GM19438 (cell line): Measurements from ENCODE around the gene CNTN5.
"Not testable (repeated sequence)": the region's sequence is repeated elsewhere in the genome, so short reads cannot be mapped to it uniquely, and the experiment has no call there.

ENCODE experiments used
- ATAC-seq: cut with Tn5 transposase; IDR thresholded peaks from one replicate; pipeline ENCODE4 v1.9.1; 2021; ENCODE audit warnings: low read depth; ENCODE audit not compliant: unreplicated experiment

Gene CNTN5

GRCh38 chr11:99693941-99694492 lies 673.3 kb downstream of the CNTN5 start:
- ATAC-seq, result no peak

DNA sequence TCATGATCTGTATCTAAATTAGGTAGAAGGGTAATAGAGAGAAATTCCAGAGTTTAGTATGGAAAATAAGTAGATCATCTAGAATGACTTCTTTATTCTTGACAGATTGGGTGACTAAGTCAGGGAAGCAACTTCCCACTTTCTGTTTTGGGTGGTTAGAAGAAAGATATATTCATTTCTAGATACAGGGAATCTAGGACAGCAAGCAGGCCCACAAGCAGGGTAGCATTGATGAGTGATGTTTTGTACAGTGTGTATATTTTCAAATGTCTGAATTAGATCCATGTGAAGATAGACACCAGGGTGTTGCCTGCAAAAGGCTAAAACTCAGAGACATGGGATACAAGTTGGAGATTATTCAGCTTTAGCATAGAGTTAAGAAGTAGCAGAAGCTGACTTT lies 674.4 kb downstream of the CNTN5 start:
- no peak for ATAC-seq

DNA sequence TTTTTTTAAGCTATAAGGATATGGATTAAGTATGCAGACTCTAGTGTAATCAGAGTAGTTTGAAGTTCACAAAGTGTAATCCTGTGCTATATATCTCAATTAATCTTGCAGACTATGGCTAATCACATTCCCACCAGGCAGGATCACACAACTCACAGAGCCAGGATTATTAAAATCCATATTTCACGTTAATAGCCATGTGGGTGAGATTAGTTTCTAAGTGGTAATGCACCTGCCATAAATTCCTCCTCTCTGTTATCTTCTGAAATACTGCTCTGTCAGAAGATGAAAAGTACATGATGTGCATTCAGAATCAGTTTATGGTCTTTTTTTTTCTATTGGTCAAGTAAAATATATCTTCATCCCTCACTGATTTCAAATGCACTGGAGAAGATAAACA lies 686.1 kb downstream of the CNTN5 start:
- no peak for ATAC-seq

GRCh38 chr11:99708928-99709672 lies 688.4 kb downstream of the CNTN5 start:
- no peak for ATAC-seq

DNA sequence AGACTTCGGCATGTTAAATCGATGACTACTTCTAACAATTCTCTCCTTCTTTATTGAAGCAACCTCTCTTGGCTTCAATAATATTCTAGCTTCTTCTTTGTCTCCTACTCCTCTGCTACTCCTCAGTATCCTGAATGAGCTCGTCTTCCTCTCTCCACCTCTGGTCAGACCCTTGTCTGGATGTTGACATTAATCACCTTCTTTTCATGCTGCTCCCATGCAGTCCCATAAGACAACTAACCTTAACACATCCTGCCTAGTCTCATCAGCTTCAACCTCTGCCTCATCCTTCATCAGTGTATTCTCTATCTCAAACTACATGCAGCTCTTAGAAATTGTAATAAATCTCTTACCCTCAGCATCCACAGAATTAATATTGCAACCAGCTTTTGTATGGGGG lies 695.6 kb downstream of the CNTN5 start:
- ATAC-seq, result no peak

DNA sequence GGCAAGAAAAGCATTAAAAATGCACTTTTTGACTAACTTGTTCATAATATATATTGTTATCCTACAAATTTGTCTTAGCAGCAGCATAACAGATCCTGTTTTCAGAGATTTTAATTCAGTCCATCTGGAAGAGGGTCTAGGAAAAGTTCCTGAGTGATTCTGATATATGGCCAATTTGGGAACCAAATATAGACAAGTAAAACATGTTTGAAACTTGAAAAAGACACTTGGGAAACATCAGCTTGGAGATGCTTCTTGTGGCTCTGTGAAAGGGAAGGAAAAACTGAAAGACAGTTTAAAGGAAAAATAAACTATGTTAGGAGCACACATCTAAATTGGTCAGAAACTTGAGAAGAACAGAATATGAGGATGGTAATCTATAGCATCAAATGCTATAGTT lies 697.5 kb downstream of the CNTN5 start:
- no peak for ATAC-seq

DNA sequence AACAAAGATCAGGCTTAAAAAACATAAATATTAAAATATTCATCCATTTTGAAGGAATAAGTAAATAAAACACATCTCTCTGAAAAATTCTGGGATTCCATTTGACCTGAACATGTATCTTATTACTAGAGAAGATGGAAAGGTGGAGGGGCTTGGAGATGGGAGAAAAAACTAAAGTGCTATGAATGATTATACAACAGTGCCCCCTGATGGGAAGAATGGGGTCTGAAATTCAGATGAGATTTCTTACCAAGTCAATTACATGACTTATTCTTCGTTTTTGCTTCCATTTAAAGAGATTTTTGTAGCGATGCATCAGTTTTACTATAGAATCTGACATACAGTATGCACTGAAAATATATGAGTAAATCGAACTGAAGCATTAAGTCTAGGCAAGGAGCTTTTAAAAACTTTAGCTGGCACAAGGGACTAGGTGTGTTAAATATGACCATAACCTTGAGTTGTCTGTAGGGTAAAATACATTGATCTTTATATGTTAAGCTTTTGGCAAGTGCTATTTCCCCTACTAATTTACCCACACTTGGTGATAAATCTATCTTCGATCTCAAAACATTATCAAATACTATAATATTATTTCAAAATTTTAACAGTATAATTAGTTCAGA lies 718.8 kb downstream of the CNTN5 start:
- no peak for ATAC-seq

DNA sequence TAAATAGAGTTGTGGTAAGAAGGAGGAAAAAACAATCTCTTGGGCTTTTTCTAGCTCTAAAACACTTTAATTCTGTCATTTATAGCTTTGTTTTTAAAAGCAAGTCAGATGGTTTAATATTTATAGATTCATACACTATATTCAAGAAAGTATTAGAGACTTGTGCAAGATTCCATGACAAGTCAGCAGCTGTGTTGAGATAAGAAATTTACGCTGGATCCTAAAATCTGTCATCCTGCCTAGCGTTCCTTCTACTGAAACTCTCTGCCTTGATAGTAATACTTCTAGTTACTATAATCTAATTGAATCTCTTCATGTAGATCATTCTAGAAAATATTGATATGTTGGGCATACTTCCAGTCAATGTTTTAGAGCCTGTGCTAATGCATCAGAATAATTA lies 721.8 kb downstream of the CNTN5 start:
- ATAC-seq, result no peak

DNA sequence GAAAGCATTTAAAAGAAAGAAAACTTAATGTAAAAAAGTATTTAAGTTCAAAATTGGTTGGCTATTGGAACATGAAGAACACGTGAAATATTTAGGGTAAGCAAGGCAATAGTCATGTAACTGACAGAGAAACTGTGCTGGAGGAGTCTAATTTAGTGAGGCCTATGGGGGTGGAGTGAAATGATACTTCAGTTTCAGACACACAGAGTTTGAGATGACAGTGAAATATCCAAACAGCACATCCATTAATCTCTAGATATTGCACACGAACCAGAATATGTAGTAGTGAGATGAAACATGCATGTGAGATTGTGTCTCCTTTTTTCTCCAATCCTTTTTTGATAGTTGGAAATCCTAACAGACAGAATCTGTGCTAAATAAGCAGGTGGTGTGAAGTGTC lies 739.0 kb downstream of the CNTN5 start:
- no peak for ATAC-seq

DNA sequence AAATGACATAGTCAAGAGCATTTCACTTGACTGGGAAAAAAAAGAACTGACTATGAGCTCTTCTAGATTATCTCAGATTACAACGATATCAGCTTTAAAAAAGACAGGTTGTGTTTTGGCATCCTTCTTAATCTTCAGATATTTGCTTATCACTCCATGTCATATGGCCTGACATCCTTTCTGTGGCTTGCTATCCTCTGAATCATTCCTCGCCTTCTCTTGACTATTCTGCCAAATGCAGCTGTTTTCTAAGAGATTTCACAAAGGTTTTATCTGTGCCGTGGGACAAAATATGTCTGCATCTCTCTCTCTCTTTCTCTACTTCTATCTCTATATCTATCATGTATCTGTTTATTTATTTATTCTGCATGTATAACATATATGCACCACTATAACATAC lies 746.1 kb downstream of the CNTN5 start:
- no peak for ATAC-seq

DNA sequence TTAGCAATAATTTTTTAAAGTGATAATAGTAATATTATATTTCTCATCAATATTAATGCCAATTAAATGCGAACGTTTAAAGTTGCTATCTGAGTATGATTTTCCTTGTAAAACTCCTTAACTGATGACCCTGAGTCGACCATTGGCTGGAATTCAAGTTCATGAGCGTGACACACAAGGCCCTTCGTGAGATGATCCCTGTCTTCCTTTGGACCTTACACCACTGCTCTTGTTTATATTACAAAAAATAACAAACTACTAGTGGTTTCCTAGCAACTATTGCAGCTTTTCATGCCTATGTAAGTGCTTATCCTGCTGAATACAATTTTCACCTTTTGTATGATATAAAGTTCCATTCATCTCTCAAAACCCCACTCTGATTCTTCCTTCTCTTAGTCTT lies 752.9 kb downstream of the CNTN5 start:
- ATAC-seq, result no peak

- ATAC-seq, result no peak
Observed at GRCh38 chr11:99781074-99781473, 760.3 kb downstream of the CNTN5 start.

GRCh38 chr11:99791354-99791753 lies 770.6 kb downstream of the CNTN5 start:
- ATAC-seq, result no peak

DNA sequence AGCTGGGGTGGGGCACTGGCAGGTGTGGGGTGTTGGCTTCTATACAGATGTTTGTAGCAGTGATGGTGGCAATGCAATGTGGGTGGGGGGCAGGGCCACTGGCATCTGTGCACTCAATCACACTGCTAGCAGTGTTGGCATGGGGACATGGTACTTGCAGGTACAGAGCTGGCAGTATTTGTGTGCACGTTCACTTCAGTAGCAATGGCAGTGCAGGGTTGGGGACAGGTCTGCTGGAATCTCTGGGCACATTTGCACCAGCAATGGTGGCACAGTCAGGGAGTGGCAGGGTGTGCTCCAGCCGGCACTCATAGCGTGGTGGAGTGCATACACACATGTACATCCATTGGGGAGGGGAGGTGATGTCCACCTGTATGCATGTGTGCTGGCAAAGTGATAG lies 775.2 kb downstream of the CNTN5 start:
- ATAC-seq, result no peak

DNA sequence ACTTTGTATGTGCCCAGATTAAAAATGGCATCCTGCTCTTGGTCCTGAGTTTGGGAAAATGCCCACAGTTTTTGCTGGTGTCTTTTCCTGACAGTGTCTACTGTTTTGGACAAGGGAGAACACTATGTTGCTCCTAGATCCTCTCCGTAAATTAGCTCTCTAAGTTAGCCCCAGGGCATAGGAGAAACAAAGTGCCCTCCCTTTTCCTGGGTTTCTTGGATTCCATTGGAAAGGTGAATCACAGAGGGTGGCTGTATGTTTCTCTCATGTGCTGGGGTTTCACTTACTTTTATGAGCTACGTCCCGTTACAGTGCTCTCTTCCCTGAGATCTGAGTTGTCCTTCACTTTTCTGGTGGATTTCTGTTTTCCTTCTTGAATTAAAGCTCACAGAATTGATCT lies 782.8 kb downstream of the CNTN5 start:
- no peak for ATAC-seq

GRCh38 chr11:99812516-99812915 lies 791.8 kb downstream of the CNTN5 start:
- no peak for ATAC-seq

DNA sequence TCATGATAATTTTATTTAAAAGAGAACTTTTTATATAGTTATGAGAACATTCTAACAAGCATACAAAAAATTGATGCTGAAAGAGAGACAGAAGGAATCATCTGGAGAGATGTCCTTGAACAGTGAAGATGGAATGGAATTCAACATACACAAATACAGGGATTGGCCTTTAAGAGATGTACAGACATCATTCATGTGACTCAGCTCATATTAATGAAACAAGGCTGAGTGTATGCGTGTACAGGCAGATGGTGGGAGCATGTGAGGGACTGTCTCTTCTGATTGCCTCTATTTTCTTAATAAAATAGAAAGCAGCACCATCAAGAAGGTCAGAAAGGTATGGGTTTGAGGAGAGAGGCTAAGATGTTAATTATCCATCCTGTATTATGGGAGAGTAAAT lies 793.3 kb downstream of the CNTN5 start:
- ATAC-seq, result no peak

DNA sequence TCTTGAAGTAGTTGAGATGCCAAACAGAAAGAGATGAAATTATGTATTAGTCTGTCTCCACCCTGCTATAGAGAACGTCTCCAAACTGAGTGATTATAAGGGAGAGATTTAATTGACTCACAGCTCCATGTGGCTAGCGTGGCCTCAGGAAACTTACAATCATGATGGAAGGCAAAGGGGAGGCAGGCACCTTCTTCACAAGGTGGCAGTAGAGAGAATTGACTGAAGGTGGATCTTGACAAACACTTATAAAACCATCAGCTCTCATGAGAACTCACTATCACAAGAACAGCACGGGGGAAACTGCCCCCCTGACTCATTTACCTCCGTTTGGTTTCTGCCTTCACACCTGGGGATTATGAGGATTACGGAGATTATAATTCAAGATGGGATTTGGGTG lies 794.0 kb downstream of the CNTN5 start:
- ATAC-seq, result no peak

GRCh38 chr11:99818991-99819390 lies 798.2 kb downstream of the CNTN5 start:
- no peak for ATAC-seq

DNA sequence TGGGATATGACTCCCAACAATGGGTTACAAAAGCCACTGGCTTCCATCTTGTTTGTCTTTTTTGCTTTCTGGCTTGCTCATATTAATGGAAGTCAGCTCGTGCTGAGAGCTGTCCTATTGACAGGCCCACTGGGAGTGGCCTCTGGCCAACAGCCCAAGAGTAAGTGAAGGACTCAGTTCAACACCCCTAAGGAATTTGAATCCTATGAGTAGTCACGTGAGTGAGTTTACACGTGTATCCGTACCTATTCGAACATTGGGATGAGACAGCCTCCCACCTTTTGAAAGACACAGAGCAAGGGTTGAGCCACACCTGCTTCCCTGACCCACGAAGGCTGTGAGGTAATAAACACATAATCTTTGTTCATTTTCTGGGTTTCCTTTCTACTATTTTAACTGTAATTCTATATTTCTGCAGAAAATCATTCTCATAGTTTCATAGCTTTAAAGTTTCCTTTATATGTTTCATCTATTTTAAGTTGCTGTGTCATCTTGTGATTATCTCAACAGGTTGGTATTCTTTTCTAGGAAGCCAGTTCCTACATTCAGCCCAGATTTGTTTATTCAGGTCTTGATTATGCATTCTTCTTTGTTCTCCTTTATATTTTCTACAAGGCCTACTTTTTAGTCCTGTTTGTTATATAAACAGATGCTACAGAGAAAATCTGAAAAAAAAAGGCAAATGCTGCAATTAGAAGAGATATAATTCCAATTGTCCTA lies 802.3 kb downstream of the CNTN5 start:
- no peak for ATAC-seq

DNA sequence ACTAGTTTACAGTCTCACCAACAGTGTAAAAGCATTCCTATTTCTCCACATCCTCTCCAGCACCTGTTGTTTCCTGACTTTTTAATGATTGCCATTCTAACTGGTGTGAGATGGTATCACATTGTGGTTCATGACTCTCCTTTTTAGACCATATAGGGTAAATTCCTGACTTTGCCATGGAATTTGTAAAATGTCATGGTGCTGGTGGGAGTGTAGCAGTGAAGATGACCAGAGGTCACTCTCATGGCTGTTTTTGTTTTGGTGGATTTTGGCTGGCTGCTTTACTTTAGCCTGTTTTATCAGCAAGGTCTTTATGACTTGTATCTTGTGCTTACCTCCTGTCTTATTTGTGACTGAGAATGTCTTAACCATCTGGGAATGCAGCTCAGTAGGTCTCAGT lies 816.0 kb downstream of the CNTN5 start:
- ATAC-seq, result not testable (repeated sequence)

- ATAC-seq, result no peak
Observed at GRCh38 chr11:99841885-99842284, 821.1 kb downstream of the CNTN5 start.
